ENCODE measurements around the gene N4BP2L2. TPM values are rescaled to one million over a fixed set of nuclear protein-coding genes. Genes with fewer than 3 reads are reported as not detected.

The N4BP2L2 gene
- total and polyA plus RNA-seq, 2 experiments from 2014 or later: 63.1 to 160 TPM

GRCh38 chr13:32549788-32550187 lies 11.2 kb upstream of the N4BP2L2 start:
- no peaks in the 10 kb centered on the region for H3K36me3 ChIP-seq (ENCODE audit: insufficient read depth)
- H3K27me3 ChIP-seq (ENCODE audit: insufficient read depth): no peaks in the 10 kb centered on the region; the same call in 1 of the 2 replicates
- Mint-ChIP-seq H3K27ac (no peak overlapping the region), H3K27me3 (ENCODE audit: insufficient read depth, low read depth, poor library complexity) (peaks cover 4% of the 10 kb centered on the region), H3K4me1 (no peaks in the 10 kb centered on the region), H3K36me3 (ENCODE audit: low read depth) (no peaks in the 10 kb centered on the region), H3K9me3 (no peaks in the 10 kb centered on the region), H3K4me3 (no peak overlapping the region)
- no peaks in the 10 kb centered on the region for H3F3A ChIP-seq (replicated peaks; ENCODE audit: low read depth)
- H2AFZ ChIP-seq: no peak overlapping the region
- H3K9me2 ChIP-seq (ENCODE audit: insufficient read depth): peaks cover 5% of the 10 kb centered on the region; the same call in 1 of the 2 replicates
- no peaks in the 10 kb centered on the region for H3K4me1 ChIP-seq (ENCODE audit: insufficient read depth)
- ATAC-seq: no peak
- no peak for TF ChIP-seq REST (IDR thresholded peaks at IDR 0.05; ENCODE audit: unreplicated experiment)
- TF ChIP-seq JUNB (IDR thresholded peaks at IDR 0.05; ENCODE audit: unreplicated experiment): no peak
- TF ChIP-seq NANOG (IDR thresholded peaks at IDR 0.05; ENCODE audit: borderline replicate concordance): no peak
- no peak for TF ChIP-seq ETS1 (IDR thresholded peaks at IDR 0.05)
- no peak for TF ChIP-seq EZH2phosphoT487 (IDR thresholded peaks at IDR 0.05; ENCODE audit: unreplicated experiment)
- TF ChIP-seq ZNF114 (CRISPR knock-in tag; IDR thresholded peaks at IDR 0.05): no peak
- no peak for TF ChIP-seq CTCF (conservative IDR thresholded peaks at IDR 0.05; ENCODE audit: low read depth in 2 of 2)
- no peak for TF ChIP-seq ZNF331 (CRISPR knock-in tag; IDR thresholded peaks at IDR 0.05; ENCODE audit: low read depth)
- no peak for TF ChIP-seq CREB1 (CRISPR knock-in tag; IDR thresholded peaks at IDR 0.05; ENCODE audit: low read depth)
- TF ChIP-seq, protein P1, sequence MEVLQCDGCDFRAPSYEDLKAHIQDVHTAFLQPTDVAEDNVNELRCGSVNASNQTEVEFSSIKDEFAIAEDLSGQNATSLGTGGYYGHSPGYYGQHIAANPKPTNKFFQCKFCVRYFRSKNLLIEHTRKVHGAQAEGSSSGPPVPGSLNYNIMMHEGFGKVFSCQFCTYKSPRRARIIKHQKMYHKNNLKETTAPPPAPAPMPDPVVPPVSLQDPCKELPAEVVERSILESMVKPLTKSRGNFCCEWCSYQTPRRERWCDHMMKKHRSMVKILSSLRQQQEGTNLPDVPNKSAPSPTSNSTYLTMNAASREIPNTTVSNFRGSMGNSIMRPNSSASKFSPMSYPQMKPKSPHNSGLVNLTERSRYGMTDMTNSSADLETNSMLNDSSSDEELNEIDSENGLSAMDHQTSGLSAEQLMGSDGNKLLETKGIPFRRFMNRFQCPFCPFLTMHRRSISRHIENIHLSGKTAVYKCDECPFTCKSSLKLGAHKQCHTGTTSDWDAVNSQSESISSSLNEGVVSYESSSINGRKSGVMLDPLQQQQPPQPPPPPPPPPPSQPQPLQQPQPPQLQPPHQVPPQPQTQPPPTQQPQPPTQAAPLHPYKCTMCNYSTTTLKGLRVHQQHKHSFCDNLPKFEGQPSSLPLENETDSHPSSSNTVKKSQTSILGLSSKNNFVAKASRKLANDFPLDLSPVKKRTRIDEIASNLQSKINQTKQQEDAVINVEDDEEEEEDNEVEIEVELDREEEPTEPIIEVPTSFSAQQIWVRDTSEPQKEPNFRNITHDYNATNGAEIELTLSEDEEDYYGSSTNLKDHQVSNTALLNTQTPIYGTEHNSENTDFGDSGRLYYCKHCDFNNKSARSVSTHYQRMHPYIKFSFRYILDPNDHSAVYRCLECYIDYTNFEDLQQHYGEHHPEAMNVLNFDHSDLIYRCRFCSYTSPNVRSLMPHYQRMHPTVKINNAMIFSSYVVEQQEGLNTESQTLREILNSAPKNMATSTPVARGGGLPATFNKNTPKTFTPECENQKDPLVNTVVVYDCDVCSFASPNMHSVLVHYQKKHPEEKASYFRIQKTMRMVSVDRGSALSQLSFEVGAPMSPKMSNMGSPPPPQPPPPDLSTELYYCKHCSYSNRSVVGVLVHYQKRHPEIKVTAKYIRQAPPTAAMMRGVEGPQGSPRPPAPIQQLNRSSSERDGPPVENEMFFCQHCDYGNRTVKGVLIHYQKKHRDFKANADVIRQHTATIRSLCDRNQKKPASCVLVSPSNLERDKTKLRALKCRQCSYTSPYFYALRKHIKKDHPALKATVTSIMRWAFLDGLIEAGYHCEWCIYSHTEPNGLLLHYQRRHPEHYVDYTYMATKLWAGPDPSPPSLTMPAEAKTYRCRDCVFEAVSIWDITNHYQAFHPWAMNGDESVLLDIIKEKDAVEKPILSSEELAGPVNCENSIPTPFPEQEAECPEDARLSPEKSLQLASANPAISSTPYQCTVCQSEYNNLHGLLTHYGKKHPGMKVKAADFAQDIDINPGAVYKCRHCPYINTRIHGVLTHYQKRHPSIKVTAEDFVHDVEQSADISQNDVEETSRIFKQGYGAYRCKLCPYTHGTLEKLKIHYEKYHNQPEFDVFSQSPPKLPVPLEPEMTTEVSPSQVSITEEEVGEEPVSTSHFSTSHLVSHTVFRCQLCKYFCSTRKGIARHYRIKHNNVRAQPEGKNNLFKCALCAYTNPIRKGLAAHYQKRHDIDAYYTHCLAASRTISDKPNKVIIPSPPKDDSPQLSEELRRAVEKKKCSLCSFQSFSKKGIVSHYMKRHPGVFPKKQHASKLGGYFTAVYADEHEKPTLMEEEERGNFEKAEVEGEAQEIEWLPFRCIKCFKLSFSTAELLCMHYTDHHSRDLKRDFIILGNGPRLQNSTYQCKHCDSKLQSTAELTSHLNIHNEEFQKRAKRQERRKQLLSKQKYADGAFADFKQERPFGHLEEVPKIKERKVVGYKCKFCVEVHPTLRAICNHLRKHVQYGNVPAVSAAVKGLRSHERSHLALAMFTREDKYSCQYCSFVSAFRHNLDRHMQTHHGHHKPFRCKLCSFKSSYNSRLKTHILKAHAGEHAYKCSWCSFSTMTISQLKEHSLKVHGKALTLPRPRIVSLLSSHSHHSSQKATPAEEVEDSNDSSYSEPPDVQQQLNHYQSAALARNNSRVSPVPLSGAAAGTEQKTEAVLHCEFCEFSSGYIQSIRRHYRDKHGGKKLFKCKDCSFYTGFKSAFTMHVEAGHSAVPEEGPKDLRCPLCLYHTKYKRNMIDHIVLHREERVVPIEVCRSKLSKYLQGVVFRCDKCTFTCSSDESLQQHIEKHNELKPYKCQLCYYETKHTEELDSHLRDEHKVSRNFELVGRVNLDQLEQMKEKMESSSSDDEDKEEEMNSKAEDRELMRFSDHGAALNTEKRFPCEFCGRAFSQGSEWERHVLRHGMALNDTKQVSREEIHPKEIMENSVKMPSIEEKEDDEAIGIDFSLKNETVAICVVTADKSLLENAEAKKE (CRISPR knock-in tag; IDR thresholded peaks at IDR 0.05): no peak
- no peak for TF ChIP-seq STAT1 (IDR thresholded peaks at IDR 0.05; ENCODE audit: unreplicated experiment)
- TF ChIP-seq POLR2AphosphoS5 (IDR thresholded peaks at IDR 0.05; ENCODE audit: low read depth): no peak
- TF ChIP-seq EZH2 (IDR thresholded peaks at IDR 0.05; ENCODE audit: low read depth, unreplicated experiment): no peak
- DNase-seq (ENCODE audit: low spot score): no peak
- H3K4me2 ChIP-seq: no peak overlapping the region
- H3K4me3 ChIP-seq: no peak overlapping the region
- H3K27ac ChIP-seq (ENCODE audit: low read depth): no peak overlapping the region
- H3K79me2 ChIP-seq (replicated peaks; ENCODE audit: insufficient read depth): no peaks in the 10 kb centered on the region
- no peaks in the 10 kb centered on the region for H4K20me1 ChIP-seq (replicated peaks; ENCODE audit: insufficient read depth)

Data from GM23338 (cell line).